Dedifferentiated amniotic fluid mesenchymal stem cell (primary cell): Measurements from ENCODE around the gene TET2.
A peak's percentile ranks its signal among the peaks of the same experiment; 100 is the strongest.

Experiments used
- DNase-seq: peaks from one replicate; pipeline ENCODE4 v3.0.0-alpha.2; 2016; ENCODE audit errors: extremely low spot score

The TET2 gene

GRCh38 chr4:105234582-105234981 is 87.9 kb downstream of the TET2 start:
- DNase-seq = no peak

- no peak for DNase-seq
Measured at GRCh38 chr4:105236202-105236915, 89.7 kb downstream of the TET2 start.

- no peak for DNase-seq
Measured at GRCh38 chr4:105236916-105237311, 90.2 kb downstream of the TET2 start.

- DNase-seq = no peak
Measured at GRCh38 chr4:105240037-105240436, 93.4 kb downstream of the TET2 start.

GRCh38 chr4:105241451-105241850 is 94.8 kb downstream of the TET2 start:
- no peak for DNase-seq

GRCh38 chr4:105243446-105243845 is 96.8 kb downstream of the TET2 start:
- DNase-seq = no peak

GRCh38 chr4:105246712-105247111 is 100.0 kb downstream of the TET2 start:
- DNase-seq = peak; percentile 89

- DNase-seq = no peak
Measured at GRCh38 chr4:105248613-105249012, 101.9 kb downstream of the TET2 start.

GRCh38 chr4:105257817-105258495 is 111.3 kb downstream of the TET2 start:
- no peak for DNase-seq

- DNase-seq = no peak
Measured at GRCh38 chr4:105265689-105266088, 119.0 kb downstream of the TET2 start.

- no peak for DNase-seq
Measured at GRCh38 chr4:105267280-105267679, 120.6 kb downstream of the TET2 start.

GRCh38 chr4:105272002-105272401 is 125.3 kb downstream of the TET2 start:
- DNase-seq = no peak

- DNase-seq = no peak
Measured at GRCh38 chr4:105273230-105273629, 126.6 kb downstream of the TET2 start.

- no peak for DNase-seq
Measured at GRCh38 chr4:105274090-105274489, 127.4 kb downstream of the TET2 start.

- DNase-seq = no peak
Measured at GRCh38 chr4:105274504-105274903, 127.8 kb downstream of the TET2 start.

- DNase-seq = no peak
Measured at GRCh38 chr4:105276361-105277104, 129.9 kb downstream of the TET2 start.

GRCh38 chr4:105277702-105278101 is 131.0 kb downstream of the TET2 start:
- no peak for DNase-seq

GRCh38 chr4:105279314-105279713 is 132.6 kb downstream of the TET2 start:
- DNase-seq = no peak

- peak; percentile 93 for DNase-seq
Measured at GRCh38 chr4:105280338-105281123, 133.9 kb downstream of the TET2 start.

GRCh38 chr4:105281124-105281415 is 134.4 kb downstream of the TET2 start:
- no peak for DNase-seq

- no peak for DNase-seq
Measured at GRCh38 chr4:105282489-105282888, 135.8 kb downstream of the TET2 start.

- DNase-seq = no peak
Measured at GRCh38 chr4:105283501-105283900, 136.8 kb downstream of the TET2 start.
